ENCODE data around the gene RBMS1.

Gene RBMS1

GRCh38 chr2:160409480-160409879 lies 84.1 kb downstream of the RBMS1 start:
- Mint-ChIP-seq H3K4me3 (peak overlapping the region; percentile 83), H3K9me3 (no peaks in the 10 kb centered on the region), H3K27me3 (ENCODE audit: low read depth) (peaks cover 11% of the 10 kb centered on the region), H3K27ac (no peak overlapping the region), H3K4me1 (ENCODE audit: low read depth) (peaks cover 58% of the 10 kb centered on the region), H3K36me3 (ENCODE audit: low read depth) (peaks cover 11% of the 10 kb centered on the region)

- H3K9me3 Mint-ChIP-seq, result no peaks in the 10 kb centered on the region
- peaks cover 9% of the 10 kb centered on the region for H3K36me3 Mint-ChIP-seq (ENCODE audit: low read depth)
- H3K4me3 Mint-ChIP-seq, result peak overlapping the region; percentile 83
- H3K4me1 Mint-ChIP-seq (ENCODE audit: low read depth), result peaks cover 63% of the 10 kb centered on the region
- peaks cover 8% of the 10 kb centered on the region for H3K27me3 Mint-ChIP-seq (ENCODE audit: low read depth)
- peak overlapping the region; percentile 49 for H3K27ac Mint-ChIP-seq
Observed at GRCh38 chr2:160408959-160409291, 84.7 kb downstream of the RBMS1 start.

GRCh38 chr2:160408173-160408958 lies 85.2 kb downstream of the RBMS1 start:
- Mint-ChIP-seq H3K4me3 (peak overlapping the region; percentile 83), H3K36me3 (ENCODE audit: low read depth) (peaks cover 15% of the 10 kb centered on the region), H3K4me1 (ENCODE audit: low read depth) (peaks cover 68% of the 10 kb centered on the region), H3K27me3 (ENCODE audit: low read depth) (peaks cover 7% of the 10 kb centered on the region), H3K9me3 (no peaks in the 10 kb centered on the region), H3K27ac (peak overlapping the region; percentile 85)

GRCh38 chr2:160407393-160408172 lies 86.0 kb downstream of the RBMS1 start:
- Mint-ChIP-seq H3K9me3 (no peaks in the 10 kb centered on the region), H3K27me3 (ENCODE audit: low read depth) (peaks cover 7% of the 10 kb centered on the region), H3K4me1 (ENCODE audit: low read depth) (peaks cover 72% of the 10 kb centered on the region), H3K36me3 (ENCODE audit: low read depth) (peaks cover 18% of the 10 kb centered on the region), H3K4me3 (peak overlapping the region; percentile 91), H3K27ac (peak overlapping the region; percentile 85)

GRCh38 chr2:160406591-160407392 lies 86.8 kb downstream of the RBMS1 start:
- H3K4me3 Mint-ChIP-seq, result peak overlapping the region; percentile 91
- H3K36me3 Mint-ChIP-seq (ENCODE audit: low read depth), result peaks cover 19% of the 10 kb centered on the region
- H3K4me1 Mint-ChIP-seq (ENCODE audit: low read depth), result peaks cover 69% of the 10 kb centered on the region
- peaks cover 7% of the 10 kb centered on the region for H3K27me3 Mint-ChIP-seq (ENCODE audit: low read depth)
- peak overlapping the region; percentile 86 for H3K27ac Mint-ChIP-seq
- no peaks in the 10 kb centered on the region for H3K9me3 Mint-ChIP-seq

GRCh38 chr2:160405077-160405867 lies 88.3 kb downstream of the RBMS1 start:
- Mint-ChIP-seq H3K27ac (peak overlapping the region; percentile 20), H3K9me3 (no peaks in the 10 kb centered on the region), H3K36me3 (ENCODE audit: low read depth) (peaks cover 22% of the 10 kb centered on the region), H3K4me1 (ENCODE audit: low read depth) (peaks cover 60% of the 10 kb centered on the region), H3K4me3 (peak overlapping the region; percentile 91), H3K27me3 (ENCODE audit: low read depth) (peaks cover 7% of the 10 kb centered on the region)

GRCh38 chr2:160402997-160403979 lies 90.3 kb downstream of the RBMS1 start:
- Mint-ChIP-seq H3K9me3 (no peaks in the 10 kb centered on the region), H3K4me1 (ENCODE audit: low read depth) (peaks cover 49% of the 10 kb centered on the region), H3K27me3 (ENCODE audit: low read depth) (peaks cover 3% of the 10 kb centered on the region), H3K27ac (no peak overlapping the region), H3K36me3 (ENCODE audit: low read depth) (peaks cover 22% of the 10 kb centered on the region), H3K4me3 (peak overlapping the region; percentile 13)

- Mint-ChIP-seq H3K4me3 (no peak overlapping the region), H3K27ac (no peak overlapping the region), H3K36me3 (ENCODE audit: low read depth) (peaks cover 22% of the 10 kb centered on the region), H3K9me3 (no peaks in the 10 kb centered on the region), H3K4me1 (ENCODE audit: low read depth) (peaks cover 46% of the 10 kb centered on the region), H3K27me3 (ENCODE audit: low read depth) (no peaks in the 10 kb centered on the region)
Observed at GRCh38 chr2:160402501-160402900, 91.1 kb downstream of the RBMS1 start.

GRCh38 chr2:160401895-160402294 lies 91.7 kb downstream of the RBMS1 start:
- H3K9me3 Mint-ChIP-seq, result no peaks in the 10 kb centered on the region
- H3K27ac Mint-ChIP-seq, result no peak overlapping the region
- H3K27me3 Mint-ChIP-seq (ENCODE audit: low read depth), result no peaks in the 10 kb centered on the region
- peaks cover 46% of the 10 kb centered on the region for H3K4me1 Mint-ChIP-seq (ENCODE audit: low read depth)
- peaks cover 22% of the 10 kb centered on the region for H3K36me3 Mint-ChIP-seq (ENCODE audit: low read depth)
- H3K4me3 Mint-ChIP-seq, result no peak overlapping the region

GRCh38 chr2:160399880-160400279 lies 93.7 kb downstream of the RBMS1 start:
- peaks cover 36% of the 10 kb centered on the region for H3K4me1 Mint-ChIP-seq (ENCODE audit: low read depth)
- no peak overlapping the region for H3K27ac Mint-ChIP-seq

GRCh38 chr2:160397530-160397865 lies 96.1 kb downstream of the RBMS1 start:
- Mint-ChIP-seq H3K36me3 (ENCODE audit: low read depth) (peaks cover 4% of the 10 kb centered on the region), H3K4me3 (no peak overlapping the region), H3K4me1 (ENCODE audit: low read depth) (peaks cover 29% of the 10 kb centered on the region), H3K27ac (no peak overlapping the region), H3K27me3 (ENCODE audit: low read depth) (no peaks in the 10 kb centered on the region), H3K9me3 (no peaks in the 10 kb centered on the region)

More at GRCh38 chr2:160399880-160400279, 93.7 kb downstream of the RBMS1 start:
- no peaks in the 10 kb centered on the region for H3K27me3 Mint-ChIP-seq (ENCODE audit: low read depth)
- no peaks in the 10 kb centered on the region for H3K9me3 Mint-ChIP-seq
- no peak overlapping the region for H3K4me3 Mint-ChIP-seq
- H3K36me3 Mint-ChIP-seq (ENCODE audit: low read depth), result peaks cover 14% of the 10 kb centered on the region

GRCh38 chr2:160394153-160394552 lies 99.5 kb downstream of the RBMS1 start:
- Mint-ChIP-seq H3K4me3 (peak overlapping the region; percentile 42), H3K27ac (peak overlapping the region; percentile 60), H3K9me3 (no peaks in the 10 kb centered on the region), H3K27me3 (ENCODE audit: low read depth) (no peaks in the 10 kb centered on the region), H3K4me1 (ENCODE audit: low read depth) (peaks cover 37% of the 10 kb centered on the region), H3K36me3 (ENCODE audit: low read depth) (peaks cover 2% of the 10 kb centered on the region)

GRCh38 chr2:160392201-160392600 lies 101.4 kb downstream of the RBMS1 start:
- Mint-ChIP-seq H3K4me3 (no peak overlapping the region), H3K27ac (peak overlapping the region; percentile 11), H3K27me3 (ENCODE audit: low read depth) (no peaks in the 10 kb centered on the region), H3K9me3 (no peaks in the 10 kb centered on the region), H3K4me1 (ENCODE audit: low read depth) (peaks cover 57% of the 10 kb centered on the region), H3K36me3 (ENCODE audit: low read depth) (peaks cover 2% of the 10 kb centered on the region)
